Panc1 (cell line): ENCODE results near the gene PCDHAC2. TPM values are rescaled to one million over a fixed set of nuclear protein-coding genes. Genes with fewer than 3 reads are reported as not detected.
A peak's percentile ranks its signal among the peaks of the same experiment; 100 is the strongest.

Experiments used
- ATAC-seq: fragments of 200-7000 bp; cut with Tn5 transposase; 2 replicates; pipeline ENCODE4 v1.9.1; 2020; ENCODE audit warnings: mild to moderate bottlenecking, moderate library complexity
- Bru-seq: library from RNA; stranded (reverse); fragments of 400-500 nt; gene quantifications from one replicate; lab custom pipeline; 2021; lab: Mats Ljungman, UMichigan
- BruChase-seq, 2 experiments: library from RNA; stranded (reverse); fragments of 400-500 nt; gene quantifications; one replicate each; lab custom pipeline; 2021; lab: Mats Ljungman, UMichigan
- BruUV-seq: library from RNA; stranded (reverse); fragments of 400-500 nt; replicated peaks from 2 replicates; lab custom pipeline; 2021; lab: Mats Ljungman, UMichigan
- CTCF ChIA-PET: fragments of 300-600 bp; sonication (Branson Sonifier 250); formaldehyde crosslinking; loops from one replicate; lab custom pipeline; 2022; ENCODE audit warnings: antibody characterized with exemption; lab: Charles Lee
- POLR2A ChIA-PET: fragments of 300-600 bp; sonication (Branson Sonifier 250); formaldehyde crosslinking; loops from one replicate; lab custom pipeline; 2022; ENCODE audit warnings: antibody characterized with exemption; lab: Charles Lee
- DNase-seq: peaks from one replicate; pipeline ENCODE4 v3.0.0-alpha.2; 2010; ENCODE audit warnings: low read depth, low spot score
- H3K27ac ChIP-seq: 2 replicates; pipeline ENCODE4 v1.5.1; 2011; ENCODE audit warnings: mild to moderate bottlenecking, low read length, inconsistent platforms
- H3K27me3 ChIP-seq: fragments of 200-500 bp; sonication (Bioruptor generic); 2 replicates; pipeline ENCODE4 v1.6.0; 2014; ENCODE audit warnings: low read length, inconsistent platforms; ENCODE audit not compliant: control insufficient read depth, insufficient read depth
- H3K36me3 ChIP-seq: fragments of 200-500 bp; sonication (Bioruptor generic); 2 replicates; pipeline ENCODE4 v1.5.1; 2014; ENCODE audit warnings: inconsistent platforms, mild to moderate bottlenecking, low read length, moderate library complexity; ENCODE audit not compliant: control insufficient read depth, insufficient read depth
- H3K4me1 ChIP-seq: 2 replicates; pipeline ENCODE4 v1.5.1; 2011; ENCODE audit warnings: inconsistent platforms, mild to moderate bottlenecking, low read length, moderate library complexity; ENCODE audit not compliant: control insufficient read depth, insufficient read depth
- H3K4me3 ChIP-seq, 2 experiments: 2 replicates each; pipeline ENCODE4 v1.5.1; 2011 to 2012; ENCODE audit warnings: low read depth in 2 of 2, low read length in 2 of 2, mild to moderate bottlenecking in 2 of 2, inconsistent platforms in 1 of 2, moderate library complexity in 1 of 2
- H3K9me3 ChIP-seq: fragments of 200-500 bp; sonication (Bioruptor generic); 2 replicates; pipeline ENCODE4 v1.5.1; 2014; ENCODE audit warnings: low read depth, mild to moderate bottlenecking, inconsistent platforms, low read length, moderate library complexity; ENCODE audit not compliant: control insufficient read depth, insufficient read depth
- POLR2AphosphoS5 ChIP-seq: IDR thresholded peaks from 2 replicates; pipeline ENCODE4 v1.6.1; 2012; ENCODE audit warnings: mild to moderate bottlenecking, low read depth, low read length, moderate library complexity
- SIN3A ChIP-seq: IDR thresholded peaks from 2 replicates; pipeline ENCODE4 v1.6.1; 2012; ENCODE audit warnings: low read depth, mild to moderate bottlenecking, low read length, moderate library complexity, borderline replicate concordance; ENCODE audit not compliant: insufficient read depth
- TCF7L2 ChIP-seq: IDR thresholded peaks from 2 replicates; pipeline ENCODE4 v1.6.1; 2011; ENCODE audit warnings: mild to moderate bottlenecking, low read depth, low read length, inconsistent platforms
- in situ Hi-C: cut with HindIII; loops from 2 replicates; pipeline ENCODE4 v1.10.0; 2016; ENCODE audit warnings: low sequenced_read_pairs, low pct_unique_long_range_greater_than_20kb
- intact Hi-C: fragments of 100-400 bp; cut with micrococcal nuclease; formaldehyde crosslinking; loops from one replicate; pipeline ENCODE4 v1.10.0; 2022; ENCODE audit not compliant: unreplicated experiment
- long read RNA-seq: library from polyadenylated mRNA; unstranded; transcript quantifications from one replicate; pipeline ENCODE4 v2.0.0, GENCODE V29; 2021; ENCODE audit not compliant: unreplicated experiment
- polyA plus RNA-seq: library from polyadenylated mRNA; unstranded; fragments of >200 nt; gene quantifications from one replicate; pipeline ENCODE4 v1.2.1, GENCODE V29; 2012; ENCODE audit warnings: missing spikeins; ENCODE audit not compliant: insufficient read length
- total RNA-seq: library from RNA; stranded (reverse); gene quantifications from one replicate; pipeline ENCODE4 v1.2.1, GENCODE V29; 2021; ENCODE audit not compliant: unreplicated experiment
- TF ChIP-seq, protein P1 (sequence below), 2 experiments: IDR thresholded peaks; 2 replicates each; pipeline ENCODE4 v1.6.1; 2011 to 2012; ENCODE audit warnings: low read depth in 2 of 2, control low read depth in 1 of 2, low read length in 1 of 2, mild to moderate bottlenecking in 1 of 2, moderate library complexity in 1 of 2; ENCODE audit not compliant: insufficient read depth in 1 of 2
- TF ChIP-seq, protein P2 (sequence below): fragments of 450-650 bp; IDR thresholded peaks from 2 replicates; pipeline ENCODE4 v1.5.1; 2017; ENCODE audit warnings: mild to moderate bottlenecking

The PCDHAC2 gene
- 8.8 TPM for total RNA-seq
- polyA plus RNA-seq = 9.5 TPM
- Bru-seq, nascent RNA = percentile 52 among the genes with signal in this experiment
- BruChase-seq, experiment 1, labeled RNA remaining after a 2-hour chase = percentile 74 among the genes with signal in this experiment
- percentile 83 among the genes with signal in this experiment for BruChase-seq, experiment 2, labeled RNA remaining after a 6-hour chase
- long read RNA-seq, full-length matches to known transcripts = 17 of 25 reads
- long read RNA-seq, partial matches to known transcripts = 0 of 25 reads
- long read RNA-seq, other reads (novel, unspliced or antisense) = 8 of 25 reads

GRCh38 chr5:140966293-140967225 lies at the start of gene PCDHAC2:
Gene PCDHAC2, plus strand, starts transcription at chr5:140966476. Its CDS starts 291 bp downstream, at chr5:140966767.
- Histone ChIP-seq H3K27me3 (no peaks in the 10 kb centered on the region), H3K4me1 (peaks cover 3% of the 10 kb centered on the region; the same call in 1 of the 2 replicates), H3K27ac (peak within 1 kb of the TSS; percentile 77), H3K9me3 (no peaks in the 10 kb centered on the region), H3K36me3 (no peaks in the 10 kb centered on the region), H3K4me3 (peak within 1 kb of the TSS; percentile 62 to 76)
- in situ Hi-C loops (no loop called here), intact Hi-C loops (no loop called here)
- peak; percentile 88 for ATAC-seq
- DNase-seq = no peak
- POLR2A ChIA-PET = interaction anchor here (0.6 kb wide), 1 partner anchor 367 kb away, joined by 6 read pairs; no protein-coding TSS in a partner anchor
- no TSS peak for BruUV-seq
- TF ChIP-seq SIN3A = 0 out of 2 replicates have a peak, but pooled peaks have one; percentile 12
- TF ChIP-seq, protein P1, sequence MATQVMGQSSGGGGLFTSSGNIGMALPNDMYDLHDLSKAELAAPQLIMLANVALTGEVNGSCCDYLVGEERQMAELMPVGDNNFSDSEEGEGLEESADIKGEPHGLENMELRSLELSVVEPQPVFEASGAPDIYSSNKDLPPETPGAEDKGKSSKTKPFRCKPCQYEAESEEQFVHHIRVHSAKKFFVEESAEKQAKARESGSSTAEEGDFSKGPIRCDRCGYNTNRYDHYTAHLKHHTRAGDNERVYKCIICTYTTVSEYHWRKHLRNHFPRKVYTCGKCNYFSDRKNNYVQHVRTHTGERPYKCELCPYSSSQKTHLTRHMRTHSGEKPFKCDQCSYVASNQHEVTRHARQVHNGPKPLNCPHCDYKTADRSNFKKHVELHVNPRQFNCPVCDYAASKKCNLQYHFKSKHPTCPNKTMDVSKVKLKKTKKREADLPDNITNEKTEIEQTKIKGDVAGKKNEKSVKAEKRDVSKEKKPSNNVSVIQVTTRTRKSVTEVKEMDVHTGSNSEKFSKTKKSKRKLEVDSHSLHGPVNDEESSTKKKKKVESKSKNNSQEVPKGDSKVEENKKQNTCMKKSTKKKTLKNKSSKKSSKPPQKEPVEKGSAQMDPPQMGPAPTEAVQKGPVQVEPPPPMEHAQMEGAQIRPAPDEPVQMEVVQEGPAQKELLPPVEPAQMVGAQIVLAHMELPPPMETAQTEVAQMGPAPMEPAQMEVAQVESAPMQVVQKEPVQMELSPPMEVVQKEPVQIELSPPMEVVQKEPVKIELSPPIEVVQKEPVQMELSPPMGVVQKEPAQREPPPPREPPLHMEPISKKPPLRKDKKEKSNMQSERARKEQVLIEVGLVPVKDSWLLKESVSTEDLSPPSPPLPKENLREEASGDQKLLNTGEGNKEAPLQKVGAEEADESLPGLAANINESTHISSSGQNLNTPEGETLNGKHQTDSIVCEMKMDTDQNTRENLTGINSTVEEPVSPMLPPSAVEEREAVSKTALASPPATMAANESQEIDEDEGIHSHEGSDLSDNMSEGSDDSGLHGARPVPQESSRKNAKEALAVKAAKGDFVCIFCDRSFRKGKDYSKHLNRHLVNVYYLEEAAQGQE (IDR thresholded peaks at IDR 0.05; ENCODE audit: insufficient read depth in 1 of 2, low read depth in 2 of 2, low read length in 1 of 2) = no peak
- TF ChIP-seq, protein P2, sequence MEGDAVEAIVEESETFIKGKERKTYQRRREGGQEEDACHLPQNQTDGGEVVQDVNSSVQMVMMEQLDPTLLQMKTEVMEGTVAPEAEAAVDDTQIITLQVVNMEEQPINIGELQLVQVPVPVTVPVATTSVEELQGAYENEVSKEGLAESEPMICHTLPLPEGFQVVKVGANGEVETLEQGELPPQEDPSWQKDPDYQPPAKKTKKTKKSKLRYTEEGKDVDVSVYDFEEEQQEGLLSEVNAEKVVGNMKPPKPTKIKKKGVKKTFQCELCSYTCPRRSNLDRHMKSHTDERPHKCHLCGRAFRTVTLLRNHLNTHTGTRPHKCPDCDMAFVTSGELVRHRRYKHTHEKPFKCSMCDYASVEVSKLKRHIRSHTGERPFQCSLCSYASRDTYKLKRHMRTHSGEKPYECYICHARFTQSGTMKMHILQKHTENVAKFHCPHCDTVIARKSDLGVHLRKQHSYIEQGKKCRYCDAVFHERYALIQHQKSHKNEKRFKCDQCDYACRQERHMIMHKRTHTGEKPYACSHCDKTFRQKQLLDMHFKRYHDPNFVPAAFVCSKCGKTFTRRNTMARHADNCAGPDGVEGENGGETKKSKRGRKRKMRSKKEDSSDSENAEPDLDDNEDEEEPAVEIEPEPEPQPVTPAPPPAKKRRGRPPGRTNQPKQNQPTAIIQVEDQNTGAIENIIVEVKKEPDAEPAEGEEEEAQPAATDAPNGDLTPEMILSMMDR = no peak
- TF ChIP-seq TCF7L2 = 0 out of 2 replicates have a peak, but pooled peaks have one; percentile 1
- no peak for TF ChIP-seq POLR2AphosphoS5
- CTCF ChIA-PET = interaction anchor here (0.6 to 2.0 kb wide), 2 partner anchors 74 to 1150 kb away, joined by 3 to 5 read pairs; no protein-coding TSS in a partner anchor

DNA sequence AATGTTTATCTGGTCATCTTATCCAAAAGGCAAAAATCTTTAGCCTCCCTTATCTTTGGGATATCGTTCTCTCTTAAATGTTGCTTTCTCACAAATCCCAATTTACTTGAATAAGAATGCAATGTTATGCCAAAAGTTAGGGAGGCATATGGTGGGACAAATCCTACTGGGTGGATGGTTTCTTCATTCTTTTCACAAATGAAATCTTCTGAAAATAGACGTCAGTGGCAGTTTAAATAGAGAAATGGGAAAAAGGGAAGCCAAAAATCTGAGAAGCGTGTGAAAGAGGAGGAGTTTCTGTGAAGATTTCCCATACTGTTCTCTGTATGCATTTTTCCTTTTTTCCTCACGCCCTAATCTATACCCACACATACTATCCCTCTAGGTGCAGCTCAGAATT lies 42.7 kb upstream of the PCDHAC2 start:
- CTCF ChIA-PET = no interaction called here

More for the DNA sequence above, 42.7 kb upstream of the PCDHAC2 start:
- no peaks in the 10 kb centered on the region; the same call in 1 of the 2 replicates for H3K36me3 ChIP-seq
- TF ChIP-seq, protein P2 = no peak
- TF ChIP-seq TCF7L2 (no peak), SIN3A (no peak), POLR2AphosphoS5 (no peak)
- TF ChIP-seq, protein P1 (IDR thresholded peaks at IDR 0.05; ENCODE audit: insufficient read depth in 1 of 2, low read depth in 2 of 2, low read length in 1 of 2) = no peak
- POLR2A ChIA-PET = no interaction called here
- DNase-seq (no peak), ATAC-seq (no peak)
- H3K4me1 ChIP-seq = no peaks in the 10 kb centered on the region
- H3K9me3 ChIP-seq = no peaks in the 10 kb centered on the region
- no peak overlapping the region for H3K4me3 ChIP-seq
- H3K27me3 ChIP-seq = no peaks in the 10 kb centered on the region
- in situ Hi-C loops = no loop called here
- intact Hi-C loops = no loop called here
- no TSS peak for BruUV-seq
- H3K27ac ChIP-seq = no peak overlapping the region
